NB4 (cell line): Measurements from ENCODE around the gene WDR55.

Experiments
- DNase-seq: peaks from one replicate; pipeline ENCODE4 v3.0.0; 2010; ENCODE audit warnings: low read depth
- H3K4me3 ChIP-seq: one replicate; pipeline ENCODE4 v1.5.1; 2011; ENCODE audit warnings: mild to moderate bottlenecking, low read depth, low read length, moderate library complexity
- CTCF ChIP-seq: IDR thresholded peaks from one replicate; pipeline ENCODE4 v1.5.1; 2012; ENCODE audit warnings: low read depth, low read length
- MYC ChIP-seq: IDR thresholded peaks from 2 replicates; pipeline ENCODE4 v1.6.1; 2011; ENCODE audit warnings: low read depth, low read length
- POLR2A ChIP-seq: IDR thresholded peaks from 2 replicates; pipeline ENCODE4 v1.6.1; 2011; ENCODE audit warnings: mild to moderate bottlenecking; ENCODE audit not compliant: insufficient read length; ENCODE audit errors: extremely low read depth
- TF ChIP-seq, protein P1 (sequence below): IDR thresholded peaks from 2 replicates; pipeline ENCODE4 v1.6.1; 2011; ENCODE audit warnings: low read depth, low read length

Gene WDR55

DNA sequence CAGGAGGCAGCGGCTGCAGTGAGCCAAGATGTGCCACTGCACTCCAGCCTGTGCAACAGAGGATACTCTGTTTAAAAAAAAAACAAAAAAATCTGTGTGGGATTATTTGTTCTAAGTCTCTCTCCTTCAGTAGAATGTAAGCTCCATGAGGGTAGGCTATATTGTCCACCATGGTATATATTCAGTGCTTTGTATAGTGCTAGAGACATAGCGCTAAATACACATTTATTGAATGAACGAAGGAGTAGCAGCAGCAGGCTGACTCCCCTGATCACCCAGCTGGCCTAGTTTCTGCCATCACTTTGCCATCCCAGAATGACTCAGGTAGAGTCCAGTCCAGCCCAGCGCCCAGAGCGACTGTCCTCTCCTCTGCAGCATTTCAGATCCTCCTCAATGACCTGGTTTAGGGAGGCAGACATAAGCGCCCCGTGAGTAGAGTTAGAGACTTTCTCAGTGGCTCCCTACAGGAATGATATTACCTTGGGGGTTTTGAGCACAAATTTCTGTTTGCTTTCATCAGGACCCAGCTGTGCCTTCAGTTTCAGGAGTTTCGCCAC lies 25.8 kb downstream of the WDR55 start:
- DNase-seq, result no peak
- TF ChIP-seq, protein P1, sequence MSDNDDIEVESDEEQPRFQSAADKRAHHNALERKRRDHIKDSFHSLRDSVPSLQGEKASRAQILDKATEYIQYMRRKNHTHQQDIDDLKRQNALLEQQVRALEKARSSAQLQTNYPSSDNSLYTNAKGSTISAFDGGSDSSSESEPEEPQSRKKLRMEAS, result no peak
- TF ChIP-seq POLR2A (no peak), MYC (no peak), CTCF (no peak)
- peak overlapping the region; percentile 98 for H3K4me3 ChIP-seq

DNA sequence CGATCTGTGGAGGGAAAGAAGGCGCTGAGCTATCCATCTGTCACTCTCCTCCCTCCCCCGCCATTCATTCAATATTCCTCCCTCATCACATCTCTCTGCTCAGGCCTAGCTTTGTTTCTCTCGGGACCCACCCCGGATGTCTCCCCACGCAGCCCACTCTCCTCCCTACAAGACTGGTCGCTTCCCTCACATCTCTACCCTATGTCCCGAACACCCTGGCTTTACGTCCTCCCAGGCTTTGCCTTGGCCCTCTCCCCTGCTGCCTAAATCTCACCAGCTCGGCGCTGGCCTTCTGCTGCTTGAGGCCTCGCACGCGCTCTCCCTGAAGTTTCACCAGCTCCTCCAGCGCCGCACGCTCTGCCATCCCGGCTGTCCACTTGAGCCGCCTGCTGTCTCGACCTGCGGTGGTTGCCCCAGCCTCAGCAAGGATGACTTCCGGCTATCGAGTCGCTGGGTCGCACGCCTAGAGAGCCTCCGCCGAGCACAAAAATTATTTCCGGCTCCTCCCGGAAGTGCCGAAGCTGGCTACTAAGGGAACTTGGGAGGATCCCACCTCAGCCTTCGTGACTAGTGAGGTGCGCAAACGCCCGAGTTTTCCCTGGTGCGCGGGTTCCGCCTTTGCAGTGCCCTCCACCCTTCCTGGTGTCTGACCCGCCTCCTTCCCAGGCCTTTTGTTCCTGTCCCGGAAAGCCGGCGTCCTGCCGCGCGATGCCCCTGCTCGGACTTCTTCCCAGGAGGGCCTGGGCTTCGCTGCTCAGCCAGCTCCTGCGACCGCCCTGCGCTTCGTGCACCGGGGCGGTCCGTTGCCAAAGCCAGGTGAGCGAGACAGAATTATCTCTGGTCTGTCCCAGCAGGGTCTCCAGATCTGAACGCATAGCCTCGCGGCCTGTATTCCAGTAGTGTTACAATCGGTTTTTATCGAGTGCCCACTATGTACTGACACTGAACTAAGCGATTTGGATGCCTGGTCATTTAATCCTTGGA lies 26.5 kb downstream of the WDR55 start, which contains the start of the genes HARS1 and HARS2:
TSS of gene HARS1 (minus strand) at position 430 of the 984 bp plus-strand sequence. CDS start at position 364, 66 bp downstream.
TSS of gene HARS2 (plus strand) at position 515 of the 984 bp plus-strand sequence. CDS start at position 709, 194 bp downstream.
- DNase-seq, result peak; percentile 96
- H3K4me3 ChIP-seq, result peak within 1 kb of the TSS; percentile 98
- no peak for TF ChIP-seq CTCF
- peak; percentile 79 for TF ChIP-seq MYC
- TF ChIP-seq, protein P1, result peak; percentile 50
- TF ChIP-seq POLR2A, result peak; percentile 88

- TF ChIP-seq POLR2A, result no peak
- TF ChIP-seq CTCF, result no peak
- no peak for TF ChIP-seq MYC
- TF ChIP-seq, protein P1, result no peak
- H3K4me3 ChIP-seq, result no peak overlapping the region
- no peak for DNase-seq
Measured at GRCh38 chr5:140694276-140694675, 29.6 kb downstream of the WDR55 start.

DNA sequence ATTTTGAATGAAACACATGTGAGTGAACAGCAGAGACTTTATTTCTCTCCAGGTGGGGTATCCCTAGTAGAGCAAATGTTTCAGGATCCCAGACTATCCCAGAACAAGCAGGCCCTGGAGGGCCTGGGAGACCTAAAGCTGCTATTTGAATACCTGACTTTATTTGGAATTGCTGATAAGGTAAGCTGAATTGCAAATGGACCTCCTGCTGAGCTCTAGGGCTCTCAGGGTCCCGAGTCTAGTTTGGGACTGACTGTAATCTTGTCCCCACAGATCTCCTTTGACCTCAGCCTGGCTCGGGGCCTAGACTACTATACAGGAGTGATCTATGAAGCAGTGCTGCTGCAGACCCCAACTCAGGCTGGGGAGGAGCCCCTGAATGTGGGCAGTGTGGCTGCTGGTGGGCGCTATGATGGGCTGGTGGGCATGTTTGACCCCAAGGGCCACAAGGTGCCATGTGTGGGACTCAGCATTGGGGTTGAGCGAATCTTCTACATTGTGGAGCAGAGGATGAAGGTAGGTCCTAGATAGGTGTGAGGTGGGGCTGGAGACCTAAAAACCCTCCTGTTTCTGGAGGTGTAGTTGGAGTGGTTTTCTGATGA lies 32.3 kb downstream of the WDR55 start:
- DNase-seq, result no peak
- H3K4me3 ChIP-seq, result no peak overlapping the region
- TF ChIP-seq POLR2A, result no peak
- no peak for TF ChIP-seq MYC
- TF ChIP-seq, protein P1, result no peak
- no peak for TF ChIP-seq CTCF

- TF ChIP-seq CTCF (no peak), MYC (0 out of 2 replicates have a peak, but pooled peaks have one; percentile 40), POLR2A (peak; percentile 79)
- TF ChIP-seq, protein P1, result no peak; the same call in 1 of the 2 replicates
- H3K4me3 ChIP-seq, result peak within 1 kb of the TSS; percentile 95
- peak; percentile 97 for DNase-seq
Measured at GRCh38 chr5:140700177-140701144, 35.8 kb downstream of the WDR55 start, which contains the start of gene ZMAT2. Gene ZMAT2, plus strand, starts transcription at chr5:140700447. Its CDS starts 14 bp downstream, at chr5:140700461.
